Stimulated activated CD4-positive, alpha-beta T cell treated with anti-CD3 and anti-CD28 coated beads, TNF-alpha, amount 100 ng/mL, for 48 hours (primary cell): ENCODE measurements around the gene MATCAP1.
A peak's percentile ranks its signal among the peaks of the same experiment; 100 is the strongest.

ENCODE experiments used
- DNase-seq, 3 donors: peaks; one replicate each; pipeline ENCODE4 v3.0.0-alpha.2; 2020; ENCODE audit warnings: low read depth in 3 of 3

MATCAP1 gene

DNA sequence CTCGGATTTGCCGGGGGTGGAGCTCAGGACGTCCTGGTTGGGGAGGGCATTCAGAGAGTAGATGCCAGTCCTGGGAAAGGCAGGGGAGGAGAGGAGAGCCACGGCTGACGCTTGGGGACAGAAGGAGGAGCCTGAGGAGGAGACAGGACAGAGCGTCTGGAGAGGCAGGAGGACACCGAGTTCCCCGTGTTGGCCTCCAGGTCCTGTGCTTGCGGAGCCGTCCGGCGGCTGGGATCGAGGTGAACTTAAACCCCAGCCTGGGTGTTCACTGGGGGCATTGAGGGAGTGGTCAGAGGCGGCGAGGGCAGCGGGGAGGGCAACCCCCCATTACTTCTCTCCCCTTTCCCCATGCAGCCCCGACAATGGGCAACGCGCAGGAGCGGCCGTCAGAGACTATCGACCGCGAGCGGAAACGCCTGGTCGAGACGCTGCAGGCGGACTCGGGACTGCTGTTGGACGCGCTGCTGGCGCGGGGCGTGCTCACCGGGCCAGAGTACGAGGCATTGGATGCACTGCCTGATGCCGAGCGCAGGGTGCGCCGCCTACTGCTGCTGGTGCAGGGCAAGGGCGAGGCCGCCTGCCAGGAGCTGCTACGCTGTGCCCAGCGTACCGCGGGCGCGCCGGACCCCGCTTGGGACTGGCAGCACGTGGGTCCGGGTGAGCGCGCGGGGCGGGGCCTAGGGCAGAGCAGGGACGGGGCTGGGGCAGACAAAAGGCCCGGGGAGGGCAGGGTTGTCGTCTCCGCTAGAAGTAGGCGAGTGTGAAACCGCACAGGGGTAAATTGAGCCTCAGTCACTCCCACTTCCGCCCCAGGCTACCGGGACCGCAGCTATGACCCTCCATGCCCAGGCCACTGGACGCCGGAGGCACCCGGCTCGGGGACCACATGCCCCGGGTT, 9.7 kb downstream of the MATCAP1 start:
- peak in 1 of 3 donors; percentile 53 for DNase-seq

DNA sequence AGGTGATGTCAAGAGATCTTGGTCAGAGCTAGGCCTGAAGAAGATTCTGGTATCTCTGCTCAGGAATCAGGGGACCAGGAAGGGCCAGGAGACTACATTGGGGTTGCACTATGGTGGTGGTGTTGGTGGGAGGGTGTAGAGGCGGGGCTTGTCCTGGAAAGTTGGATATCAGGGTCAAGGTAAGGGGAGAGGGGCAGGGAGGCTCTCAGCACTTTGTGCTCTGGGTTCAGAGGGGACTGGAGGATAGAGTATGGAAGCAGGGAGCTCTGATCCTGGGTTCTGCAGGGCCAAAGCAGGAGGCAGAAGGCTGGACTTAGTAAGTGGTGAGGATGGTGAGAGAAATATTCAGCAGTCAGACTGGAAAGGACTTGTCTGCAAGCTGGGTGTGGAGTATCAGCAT, 10.4 kb downstream of the MATCAP1 start:
- no peak for DNase-seq

- no peak for DNase-seq
These were observed 12.7 kb downstream of the MATCAP1 start for GRCh38 chr16:67170949-67171649.

GRCh38 chr16:67170168-67170948, 13.4 kb downstream of the MATCAP1 start, which contains the start of gene NOL3:
Gene NOL3, plus strand, starts transcription at chr16:67170538.
- peak in 1 of 3 donors; percentile 59 for DNase-seq

- no peak for DNase-seq
These were observed 14.1 kb downstream of the MATCAP1 start for GRCh38 chr16:67169642-67170167.

- DNase-seq, result no peak
These were observed 14.7 kb downstream of the MATCAP1 start for GRCh38 chr16:67169011-67169451.

DNA sequence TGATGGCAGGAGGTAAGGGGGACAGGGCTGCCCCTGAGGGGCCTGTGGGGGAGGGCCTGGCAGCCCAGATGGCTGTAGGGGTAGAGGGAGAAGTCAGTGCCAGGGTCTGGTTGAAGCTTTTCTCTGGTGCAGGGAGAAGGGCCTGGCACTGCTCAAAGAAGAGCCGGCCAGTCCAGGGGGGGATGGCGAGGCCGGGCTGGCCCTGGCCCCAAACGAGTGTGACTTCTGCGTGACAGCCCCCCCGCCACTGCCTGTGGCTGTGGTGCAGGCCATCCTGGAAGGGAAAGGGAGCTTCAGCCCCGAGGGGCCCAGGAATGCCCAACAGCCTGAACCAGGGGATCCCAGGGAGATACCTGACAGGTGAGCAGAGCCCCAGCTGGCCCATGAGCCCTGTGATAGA, 16.2 kb downstream of the MATCAP1 start:
- DNase-seq, result no peak

DNA sequence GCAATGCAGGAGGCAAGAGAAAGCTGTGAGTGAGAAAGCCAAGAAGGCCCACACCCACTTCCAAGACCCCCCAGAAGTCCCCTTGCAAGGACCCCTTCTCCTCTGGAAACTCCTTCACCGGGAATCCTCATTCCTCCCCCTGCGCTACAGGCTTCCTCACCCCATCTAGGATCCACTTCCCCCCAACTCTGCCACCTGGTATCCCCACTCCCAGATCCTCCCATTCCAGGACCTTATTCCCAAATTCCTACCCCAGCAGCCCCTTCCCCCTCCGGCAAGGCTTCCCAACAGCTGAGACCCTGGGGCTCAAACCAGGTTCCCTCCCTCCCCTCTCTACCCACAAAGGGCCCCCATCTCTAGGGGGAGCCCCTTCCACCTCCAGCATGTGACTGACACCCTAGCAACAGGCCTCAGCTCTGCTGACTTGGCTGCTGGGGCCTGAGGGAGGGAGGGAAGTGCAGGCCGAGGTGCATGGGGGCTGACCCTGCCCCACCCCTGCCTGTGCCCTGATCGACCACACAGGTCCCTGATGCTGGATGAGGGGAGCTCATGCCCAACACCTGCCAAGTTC, 17.1 kb downstream of the MATCAP1 start:
- no peak for DNase-seq

DNA sequence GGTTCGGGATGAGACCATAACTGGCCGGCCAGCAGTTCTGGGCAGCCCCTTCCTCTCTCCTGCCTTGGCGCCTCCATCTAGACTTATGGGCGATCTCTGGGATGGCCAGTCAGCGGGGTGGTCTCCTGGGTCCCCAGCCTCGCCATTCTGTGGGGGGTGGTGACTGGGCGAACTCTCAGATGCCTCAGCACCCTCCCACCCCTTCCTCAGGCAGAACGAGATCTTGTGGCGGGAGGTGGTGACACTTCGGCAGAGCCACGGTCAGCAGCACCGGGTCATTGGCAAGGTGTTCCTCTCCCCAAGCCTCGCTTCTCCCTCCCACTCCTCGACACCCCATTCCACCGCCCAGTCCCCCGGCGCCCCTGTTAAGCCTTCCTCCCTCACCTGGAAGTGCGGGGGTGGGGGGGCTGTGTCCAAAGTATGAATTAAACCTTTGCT, 17.6 kb downstream of the MATCAP1 start:
- DNase-seq, result no peak

DNA sequence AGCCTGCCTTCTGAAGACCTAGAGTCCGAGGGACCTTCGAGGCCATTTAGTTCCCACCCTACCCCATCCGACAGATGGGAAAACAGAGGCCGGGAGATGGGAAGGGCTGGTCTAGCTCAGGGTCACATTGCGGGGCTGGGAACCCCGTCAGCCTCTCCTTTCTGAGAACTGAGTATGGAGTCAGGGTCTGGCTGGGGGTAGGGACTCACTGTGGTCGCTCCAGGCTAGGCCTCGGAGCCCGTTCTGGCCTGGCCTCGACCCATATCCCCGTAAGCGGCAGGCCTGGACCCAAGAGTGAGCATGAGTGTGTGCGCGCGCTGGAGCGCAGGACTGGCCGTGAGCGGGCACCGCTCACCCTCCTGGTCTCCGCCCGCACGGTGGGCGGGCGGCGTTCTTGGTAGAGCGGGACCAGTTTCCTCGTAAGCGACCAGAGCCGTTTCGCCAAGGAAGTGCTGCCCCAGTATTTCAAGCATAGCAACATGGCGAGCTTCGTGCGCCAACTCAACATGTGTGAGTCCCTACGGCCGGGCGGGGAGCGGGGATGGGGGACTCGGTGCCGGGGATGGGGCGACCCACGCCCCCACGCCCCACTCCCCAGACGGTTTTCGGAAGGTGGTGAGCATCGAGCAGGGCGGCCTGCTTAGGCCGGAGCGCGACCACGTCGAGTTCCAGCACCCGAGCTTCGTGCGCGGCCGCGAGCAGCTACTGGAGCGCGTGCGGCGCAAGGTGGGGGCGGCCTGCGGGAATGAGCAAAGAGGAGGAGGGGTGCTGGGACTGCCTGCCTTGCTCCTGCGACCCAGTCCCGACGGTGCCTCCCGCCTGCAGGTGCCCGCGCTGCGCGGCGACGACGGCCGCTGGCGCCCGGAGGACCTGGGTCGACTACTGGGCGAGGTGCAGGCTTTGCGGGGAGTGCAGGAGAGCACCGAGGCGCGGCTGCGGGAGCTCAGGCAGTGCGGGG, 18.4 kb downstream of the MATCAP1 start:
- no peak for DNase-seq

- no peak for DNase-seq
These were observed 19.1 kb downstream of the MATCAP1 start, which contains the start of gene HSF4 for GRCh38 chr16:67164599-67165061. Gene HSF4, plus strand, starts transcription at chr16:67164745. Its CDS starts 67 bp downstream, at chr16:67164812.

DNA sequence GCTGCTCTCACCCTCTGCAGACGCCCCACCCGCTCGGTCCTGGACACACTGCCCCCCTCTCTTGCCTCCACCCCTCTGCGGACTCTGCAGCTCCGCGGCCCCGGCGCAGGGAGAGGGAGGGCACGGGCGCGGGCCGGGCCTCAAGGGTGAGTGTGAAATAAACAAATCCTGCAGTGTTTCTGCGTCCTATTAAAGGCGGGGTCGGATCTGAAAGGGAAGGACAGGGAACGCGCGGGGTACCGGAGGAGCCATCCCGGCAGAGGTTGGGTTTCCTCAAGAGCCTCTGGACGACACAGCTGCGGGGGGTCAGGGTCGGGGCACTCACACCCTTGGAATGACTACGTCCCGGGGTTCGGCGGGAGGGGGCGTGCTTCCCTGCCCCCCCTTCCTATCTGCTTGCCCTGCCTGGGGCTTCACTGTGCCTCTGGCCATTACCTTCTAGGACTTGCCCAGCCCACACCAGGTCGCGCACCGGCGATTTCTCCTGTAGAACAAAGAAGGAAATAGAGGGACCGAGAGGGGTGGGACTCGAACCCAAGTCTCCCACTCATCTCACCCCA, 19.7 kb downstream of the MATCAP1 start:
- DNase-seq, result no peak

- no peak for DNase-seq
These were observed 20.4 kb downstream of the MATCAP1 start for GRCh38 chr16:67163164-67163998.

- no peak for DNase-seq
These were observed 21.1 kb downstream of the MATCAP1 start for GRCh38 chr16:67162506-67163163.

GRCh38 chr16:67161595-67162058, 22.1 kb downstream of the MATCAP1 start:
- DNase-seq, result no peak

GRCh38 chr16:67158637-67159600, 24.8 kb downstream of the MATCAP1 start:
- DNase-seq, result peak in 2 of 3 donors; percentile 61 to 77
